HepG2 (cell line): ENCODE measurements around the gene PRSS27.

ENCODE experiments used
- CTCF ChIP-seq: sonication (generic); formaldehyde crosslinking; IDR thresholded peaks from 2 replicates; pipeline ENCODE4 v1.5.0; 2020; ENCODE audit warnings: mild to moderate bottlenecking, missing genetic modification reagents, moderate library complexity
- EP300 ChIP-seq, 3 experiments: sonication (generic) in 1 of 3; formaldehyde crosslinking in 1 of 3; IDR thresholded peaks; 2 replicates each; pipeline versions ENCODE4 v1.5.1 to v1.6.1; 2011 to 2020; ENCODE audit warnings: low read depth in 2 of 3, low read length in 2 of 3, borderline replicate concordance in 1 of 3, improper control_type of control experiment in 1 of 3, mild to moderate bottlenecking in 1 of 3, missing genetic modification reagents in 1 of 3, moderate library complexity in 1 of 3
- FIP1L1 ChIP-seq: fragments of 200-400 bp; formaldehyde crosslinking; IDR thresholded peaks from 2 replicates; pipeline ENCODE4 v1.6.1; 2018; ENCODE audit warnings: low read depth, mild to moderate bottlenecking, low read length, moderate library complexity, borderline replicate concordance; ENCODE audit not compliant: insufficient read depth
- POLR2AphosphoS5 ChIP-seq: IDR thresholded peaks from 2 replicates; pipeline ENCODE4 v1.6.1; 2012; ENCODE audit warnings: low read depth, low read length
- RAD21 ChIP-seq: fragments of 450-650 bp; formaldehyde crosslinking; IDR thresholded peaks from 2 replicates; pipeline ENCODE4 v1.5.0; 2020; ENCODE audit warnings: mild to moderate bottlenecking
- RNF2 ChIP-seq: fragments of 450-650 bp; conservative IDR thresholded peaks from 2 replicates; pipeline ENCODE4 v1.6.1; 2016; ENCODE audit warnings: low read depth
- ZNF280B ChIP-seq: sonication (generic); formaldehyde crosslinking; IDR thresholded peaks from 2 replicates; pipeline ENCODE4 v1.5.0; 2020; ENCODE audit warnings: missing genetic modification reagents, mild to moderate bottlenecking, borderline replicate concordance
- ZNF335 ChIP-seq: sonication (generic); formaldehyde crosslinking; IDR thresholded peaks from 2 replicates; pipeline ENCODE4 v1.4.0; 2020; ENCODE audit warnings: missing genetic modification reagents

GRCh38 chr16:2698103-2698870 is 21.7 kb downstream of the PRSS27 start:
- no peak for TF ChIP-seq ZNF280B (CRISPR knock-in tag)
- TF ChIP-seq FIP1L1 = no peak
- no peak for TF ChIP-seq EP300 (IDR thresholded peaks at IDR 0.05; ENCODE audit: low read depth in 2 of 2, low read length in 2 of 2)
- TF ChIP-seq EP300 (CRISPR knock-in tag; IDR thresholded peaks at IDR 0.05; ENCODE audit: borderline replicate concordance) = no peak
- no peak for TF ChIP-seq RNF2
- TF ChIP-seq ZNF335 (CRISPR knock-in tag) = no peak
- no peak for TF ChIP-seq POLR2AphosphoS5
- TF ChIP-seq CTCF (CRISPR knock-in tag) = no peak
- no peak for TF ChIP-seq RAD21 (CRISPR knock-in tag)
